ENCODE data around the gene TIGD2. TPM values are rescaled to one million over a fixed set of nuclear protein-coding genes. Genes with fewer than 3 reads are reported as not detected.

The TIGD2 gene
- total RNA-seq: 1 to 10 TPM; 1.9 to 3.6 (median 2.0) TPM

- DNase-seq (ENCODE audit: low spot score in 2 of 2): peak; percentile 65 to 74
- no peaks in the 10 kb centered on the region for H3K36me3 ChIP-seq
- H3K4me1 ChIP-seq: peaks cover 0 to 19% (median 4%) of the 10 kb centered on the region in 4 donors
- no peaks in the 10 kb centered on the region for H3K27me3 ChIP-seq
- H3K27ac ChIP-seq: peak within 1 kb of the TSS; percentile 61 to 86 (median 82)
- no peaks in the 10 kb centered on the region for H3K9me3 ChIP-seq
- TF ChIP-seq EP300 (IDR thresholded peaks at IDR 0.05) (peak in 1 of 2 donors; percentile 88), CTCF (IDR thresholded peaks at IDR 0.05) (peak; percentile 82 to 95 (median 95)), POLR2A (IDR thresholded peaks at IDR 0.05) (peak in 1 of 2 donors; percentile 63)
- H3K4me3 ChIP-seq: peak within 1 kb of the TSS; percentile 60 to 98 (median 74)
- WGBS, 2 donors: 1% methylated on average over 57 to 62 of the region's 101 CpGs
Observed at GRCh38 chr4:89110986-89111832, at the start of gene TIGD2. TIGD2 (plus strand) TSS chr4:89111533; CDS start chr4:89112975, 1,442 bp downstream.

- Histone ChIP-seq H3K9me3 (peaks cover 0 to 3% (median 0%) of the 10 kb centered on the region in 4 donors), H3K4me1 (peaks cover 0 to 6% (median 0%) of the 10 kb centered on the region in 4 donors), H3K27ac (no peak overlapping the region), H3K4me3 (no peak overlapping the region), H3K27me3 (peaks cover 0 to 4% of the 10 kb centered on the region in 2 donors), H3K36me3 (no peaks in the 10 kb centered on the region)
- TF ChIP-seq EP300 (IDR thresholded peaks at IDR 0.05) (no peak), CTCF (IDR thresholded peaks at IDR 0.05) (no peak), POLR2A (IDR thresholded peaks at IDR 0.05) (no peak)
- no peak for DNase-seq (ENCODE audit: low spot score in 2 of 2)
- 30 to 71% methylated on average over 3 of the region's 3 CpGs for WGBS, 2 donors
Observed at GRCh38 chr4:89064848-89065247, 46.5 kb upstream of the TIGD2 start.

- Histone ChIP-seq H3K4me1 (peaks cover 0 to 6% (median 0%) of the 10 kb centered on the region in 4 donors), H3K27ac (peak overlapping the region in 1 of 4 donors; percentile 44), H3K36me3 (no peaks in the 10 kb centered on the region), H3K27me3 (peaks cover 0 to 4% of the 10 kb centered on the region in 2 donors), H3K9me3 (no peaks in the 10 kb centered on the region), H3K4me3 (no peak overlapping the region)
- DNase-seq (ENCODE audit: low spot score in 2 of 2): no peak
- TF ChIP-seq POLR2A (IDR thresholded peaks at IDR 0.05): no peak
- TF ChIP-seq CTCF (IDR thresholded peaks at IDR 0.05): no peak
- TF ChIP-seq EP300 (IDR thresholded peaks at IDR 0.05): no peak
Observed at GRCh38 chr4:89067417-89067816, 43.9 kb upstream of the TIGD2 start.

GRCh38 chr4:89069481-89069880 is 41.9 kb upstream of the TIGD2 start:
- Histone ChIP-seq H3K27ac (no peak overlapping the region), H3K4me1 (peaks cover 0 to 6% (median 0%) of the 10 kb centered on the region in 4 donors), H3K9me3 (no peaks in the 10 kb centered on the region), H3K36me3 (no peaks in the 10 kb centered on the region), H3K27me3 (peaks cover 0 to under 1% of the 10 kb centered on the region in 2 donors), H3K4me3 (no peak overlapping the region)
- DNase-seq (ENCODE audit: low spot score in 2 of 2): no peak
- 72 to 78% methylated on average over 2 of the region's 2 CpGs for WGBS, 2 donors
- TF ChIP-seq EP300 (IDR thresholded peaks at IDR 0.05) (no peak), POLR2A (IDR thresholded peaks at IDR 0.05) (no peak), CTCF (IDR thresholded peaks at IDR 0.05) (no peak)

- Histone ChIP-seq H3K4me1 (peaks cover 0 to 6% (median 0%) of the 10 kb centered on the region in 4 donors), H3K27ac (no peak overlapping the region), H3K36me3 (no peaks in the 10 kb centered on the region), H3K4me3 (no peak overlapping the region), H3K27me3 (no peaks in the 10 kb centered on the region), H3K9me3 (no peaks in the 10 kb centered on the region)
- DNase-seq (ENCODE audit: low spot score in 2 of 2): no peak
- no peak for TF ChIP-seq CTCF (IDR thresholded peaks at IDR 0.05)
- no peak for TF ChIP-seq POLR2A (IDR thresholded peaks at IDR 0.05)
- no peak for TF ChIP-seq EP300 (IDR thresholded peaks at IDR 0.05)
- 89 to 97% methylated on average over 2 of the region's 2 CpGs for WGBS, 2 donors
Observed at GRCh38 chr4:89070041-89070440, 41.3 kb upstream of the TIGD2 start.
